Cerebellar cortex (tissue), 1 donor: ENCODE data around the gene TUBB3.
A peak's percentile ranks its signal among the peaks of the same experiment; 100 is the strongest.
"Not testable (repeated sequence)": the region's sequence is repeated elsewhere in the genome, so short reads cannot be mapped to it uniquely, and the experiment has no call there.

Experiments
- DNase-seq: peaks from one replicate; pipeline ENCODE4 v3.0.0-alpha.2; 2015; ENCODE audit warnings: low spot score

The TUBB3 gene

DNA sequence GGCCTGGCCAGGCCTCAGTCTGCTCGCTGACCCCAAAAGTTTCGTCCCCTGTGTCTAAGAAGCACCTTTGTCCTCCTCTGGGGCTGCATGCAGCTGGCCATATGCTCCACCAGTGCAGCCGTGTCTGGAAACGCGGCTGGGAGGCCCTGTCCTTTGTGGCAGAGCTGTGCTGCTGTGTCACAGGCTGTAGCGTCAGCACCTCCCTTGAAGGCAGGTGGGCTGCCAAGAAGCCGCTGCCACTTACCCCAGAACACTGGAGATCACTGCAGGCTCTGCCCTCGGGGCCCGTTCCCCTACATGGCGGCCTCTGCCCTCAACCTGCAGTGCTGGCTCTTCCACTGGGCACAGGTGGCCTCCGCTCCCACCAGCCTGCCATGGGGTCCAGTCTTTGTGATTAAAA lies 20.2 kb upstream of the TUBB3 start:
- no peak for DNase-seq

DNA sequence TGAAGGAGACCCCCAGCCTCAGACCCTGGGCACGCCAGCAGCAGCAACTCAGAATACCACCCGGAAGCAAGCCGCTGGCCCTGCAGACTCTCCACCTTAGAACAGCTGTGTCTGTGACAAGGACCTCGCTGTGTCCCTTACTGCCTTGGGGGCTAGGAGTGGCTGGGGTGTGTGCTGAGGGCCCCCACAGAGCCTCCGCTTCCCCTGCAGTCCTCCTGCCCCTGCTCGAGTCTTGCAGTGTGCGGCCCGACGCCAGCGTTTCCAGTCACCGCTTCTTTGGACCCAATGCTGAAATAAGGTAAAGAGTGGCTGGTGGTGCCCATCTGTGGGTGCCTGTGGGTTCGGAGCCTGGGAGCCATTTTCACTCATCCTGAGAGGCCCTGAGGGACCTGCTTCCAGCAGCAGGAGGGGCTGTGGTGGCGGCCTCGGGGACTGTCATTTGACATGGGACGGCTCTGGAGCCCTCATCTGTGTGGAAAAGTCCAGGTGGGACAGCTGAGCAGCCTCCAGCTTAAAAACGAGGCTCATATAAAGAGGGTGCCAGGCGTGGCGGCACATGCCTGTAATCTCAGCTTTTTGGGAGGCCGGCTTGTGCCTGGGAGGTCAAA lies 19.1 kb upstream of the TUBB3 start:
- no peak for DNase-seq

DNA sequence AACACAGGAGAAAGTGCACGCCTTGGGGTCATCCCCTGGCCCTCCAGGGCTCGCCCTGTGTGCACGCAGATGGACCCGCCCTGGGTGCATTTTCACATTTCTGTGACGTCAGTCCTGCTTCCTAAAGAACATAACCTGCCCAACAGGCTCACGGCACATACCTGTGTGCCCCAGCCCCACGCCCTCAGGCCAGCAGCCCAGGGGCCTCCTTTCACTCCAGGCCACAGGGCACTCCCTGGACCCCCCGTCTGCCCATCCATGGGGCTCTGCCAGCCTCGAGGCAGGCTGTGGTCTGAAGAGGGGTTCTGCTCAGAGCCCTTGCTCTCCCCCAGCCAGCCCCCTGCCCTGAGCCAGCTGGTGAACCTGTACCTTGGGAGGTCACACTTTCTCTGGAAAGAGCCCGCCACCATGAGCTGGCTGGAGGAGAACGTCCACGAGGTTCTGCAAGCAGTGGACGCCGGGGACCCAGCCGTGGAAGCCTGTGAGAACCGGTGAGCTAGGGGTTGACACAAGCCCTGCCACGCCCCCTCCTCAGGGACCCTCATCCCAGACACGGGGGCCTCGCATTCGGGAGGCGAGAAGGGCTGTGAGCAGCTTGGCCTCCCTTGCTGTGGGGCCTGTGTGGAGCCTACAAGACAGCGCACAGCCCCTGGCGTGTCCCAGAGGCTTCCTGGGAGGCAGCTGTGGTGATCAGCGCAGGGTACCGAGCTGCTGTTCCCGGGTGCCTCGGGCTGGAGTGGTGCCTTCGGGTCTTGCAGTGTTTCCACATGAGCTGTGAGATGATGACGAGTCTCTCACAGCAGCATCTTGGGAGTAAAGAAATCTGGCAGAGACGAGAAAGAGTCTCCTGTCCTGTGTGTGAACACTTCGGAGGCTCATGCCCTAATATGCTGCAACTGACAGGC lies 18.3 kb upstream of the TUBB3 start:
- DNase-seq = no peak

DNA sequence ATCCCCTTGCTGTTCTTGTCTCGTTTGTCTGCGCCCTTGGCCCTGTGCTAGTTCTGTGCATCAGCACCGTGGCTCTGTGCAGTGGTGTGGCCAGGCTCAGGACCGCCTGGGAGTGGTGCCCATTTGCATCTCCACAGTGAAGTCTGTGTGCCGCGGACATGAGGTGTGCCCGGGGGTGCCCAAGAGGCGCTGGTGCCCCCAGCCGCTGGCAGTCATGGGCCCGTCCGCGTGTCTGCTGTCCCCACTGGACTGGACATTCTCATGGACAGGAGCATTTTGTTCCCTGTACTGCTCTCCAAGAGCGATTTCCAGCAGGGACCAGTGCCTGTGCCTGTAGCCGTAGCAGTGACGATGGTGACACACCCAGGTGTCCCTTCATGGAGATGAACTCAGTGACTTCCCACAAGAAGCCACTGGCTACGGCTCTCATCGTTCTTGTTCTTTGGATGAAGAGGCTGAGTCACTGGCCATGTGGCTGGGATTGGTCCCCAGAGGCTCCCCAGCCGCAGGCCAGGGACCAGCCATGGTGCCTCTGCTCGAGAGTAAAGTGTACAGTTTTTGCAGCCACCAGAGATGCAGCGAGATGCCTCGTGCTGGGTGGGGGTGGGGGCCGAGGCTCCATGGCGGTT lies 17.5 kb upstream of the TUBB3 start:
- DNase-seq = no peak

DNA sequence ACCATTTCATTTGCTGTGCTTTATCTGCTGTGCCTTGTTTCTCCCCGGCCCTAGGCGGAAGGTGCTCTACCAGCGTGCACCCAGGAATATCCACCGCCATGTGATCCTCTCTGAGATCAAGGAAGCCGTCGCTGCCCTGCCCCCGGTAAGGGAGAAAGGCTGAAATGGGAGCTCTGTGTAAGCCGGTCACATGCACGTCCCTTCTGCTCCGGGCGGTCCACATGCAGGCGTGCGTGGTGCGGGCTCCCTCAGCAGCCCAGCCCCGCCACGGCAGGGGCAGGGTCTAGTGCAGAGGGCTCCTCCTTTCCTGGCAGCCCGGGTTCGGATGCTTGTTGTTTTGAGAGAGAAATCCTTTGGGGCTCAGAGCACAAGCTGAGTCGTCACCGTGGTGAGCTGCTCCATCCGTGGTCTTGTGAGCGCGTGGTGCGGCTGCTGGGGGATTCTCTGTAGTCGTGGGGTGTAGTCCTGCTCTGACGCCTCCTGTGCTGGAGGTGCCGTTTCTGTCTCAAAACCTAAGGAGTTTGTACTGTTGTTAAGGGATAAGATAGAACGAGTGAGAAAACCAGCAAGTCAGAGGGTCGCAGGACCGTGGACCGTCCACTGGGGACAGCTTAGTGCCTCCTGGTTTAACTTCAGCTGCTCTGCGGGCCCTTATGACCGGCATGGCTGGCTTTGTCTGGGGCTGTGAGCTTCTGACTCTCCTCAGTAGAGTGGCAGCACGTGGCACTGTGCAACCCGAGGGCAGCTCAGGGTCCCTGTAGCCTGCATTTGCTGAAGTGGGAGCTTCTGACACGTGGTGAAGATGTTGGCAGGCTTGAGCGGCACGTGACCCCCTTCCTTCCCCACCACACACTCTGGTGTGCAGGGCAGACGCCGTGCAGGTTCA lies 16.8 kb upstream of the TUBB3 start:
- DNase-seq = no peak

DNA sequence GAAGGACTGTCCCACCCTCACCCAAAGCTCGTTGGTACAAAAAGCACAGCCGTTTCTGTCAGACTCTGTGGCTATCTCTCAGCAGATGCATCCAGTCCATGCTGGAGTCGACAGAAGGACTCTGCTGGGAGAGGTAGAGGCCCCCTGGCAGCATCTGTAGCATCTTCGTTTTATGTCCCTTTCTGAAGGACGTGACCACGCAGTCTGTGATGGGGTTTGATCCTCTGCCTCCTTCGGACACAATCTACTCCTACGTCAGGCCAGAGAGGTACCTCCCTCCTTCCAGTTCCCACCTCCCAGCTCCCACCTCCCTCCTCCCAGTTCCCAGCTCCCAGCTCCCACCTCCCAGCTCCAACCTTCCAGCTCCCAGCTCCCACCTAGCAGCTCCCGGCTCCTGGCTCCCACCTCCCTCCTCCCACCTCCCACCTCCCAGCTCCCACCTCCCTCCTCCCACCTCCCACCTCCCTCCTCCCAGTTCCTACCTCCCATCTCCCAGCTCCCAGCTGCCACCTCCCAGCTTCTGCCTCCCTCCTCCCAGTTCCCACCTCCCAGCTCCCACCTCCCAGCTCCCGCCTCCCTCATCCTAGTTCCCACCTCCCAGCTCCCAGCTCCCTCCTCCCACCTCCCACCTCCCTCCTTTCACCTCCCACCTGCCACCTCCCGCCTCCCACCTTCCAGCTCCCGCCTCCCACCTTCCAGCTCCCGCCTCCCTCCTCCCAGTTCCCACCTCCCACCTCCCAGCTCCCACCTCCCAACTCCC lies 15.9 kb upstream of the TUBB3 start:
- no peak for DNase-seq

DNA sequence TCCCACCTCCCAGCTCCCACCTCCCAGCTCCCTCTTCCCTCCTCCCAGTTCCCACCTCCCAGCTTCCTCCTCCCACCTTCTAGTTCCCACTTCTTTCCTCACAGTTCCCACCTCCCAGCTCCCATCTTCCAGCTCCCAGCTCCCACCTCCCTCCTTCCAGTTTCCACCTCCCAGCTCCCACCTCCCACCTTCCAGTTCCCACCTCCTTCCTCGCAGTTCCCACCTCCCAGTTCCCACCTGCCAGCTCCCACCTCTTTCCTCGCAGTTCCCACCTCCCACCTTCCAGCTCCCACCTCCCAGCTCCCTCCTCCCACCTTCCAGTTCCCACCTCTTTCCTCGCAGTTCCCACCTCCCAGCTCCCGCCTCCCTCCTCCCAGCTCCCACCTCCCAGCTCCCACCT lies 14.9 kb upstream of the TUBB3 start:
- no peak for DNase-seq

DNA sequence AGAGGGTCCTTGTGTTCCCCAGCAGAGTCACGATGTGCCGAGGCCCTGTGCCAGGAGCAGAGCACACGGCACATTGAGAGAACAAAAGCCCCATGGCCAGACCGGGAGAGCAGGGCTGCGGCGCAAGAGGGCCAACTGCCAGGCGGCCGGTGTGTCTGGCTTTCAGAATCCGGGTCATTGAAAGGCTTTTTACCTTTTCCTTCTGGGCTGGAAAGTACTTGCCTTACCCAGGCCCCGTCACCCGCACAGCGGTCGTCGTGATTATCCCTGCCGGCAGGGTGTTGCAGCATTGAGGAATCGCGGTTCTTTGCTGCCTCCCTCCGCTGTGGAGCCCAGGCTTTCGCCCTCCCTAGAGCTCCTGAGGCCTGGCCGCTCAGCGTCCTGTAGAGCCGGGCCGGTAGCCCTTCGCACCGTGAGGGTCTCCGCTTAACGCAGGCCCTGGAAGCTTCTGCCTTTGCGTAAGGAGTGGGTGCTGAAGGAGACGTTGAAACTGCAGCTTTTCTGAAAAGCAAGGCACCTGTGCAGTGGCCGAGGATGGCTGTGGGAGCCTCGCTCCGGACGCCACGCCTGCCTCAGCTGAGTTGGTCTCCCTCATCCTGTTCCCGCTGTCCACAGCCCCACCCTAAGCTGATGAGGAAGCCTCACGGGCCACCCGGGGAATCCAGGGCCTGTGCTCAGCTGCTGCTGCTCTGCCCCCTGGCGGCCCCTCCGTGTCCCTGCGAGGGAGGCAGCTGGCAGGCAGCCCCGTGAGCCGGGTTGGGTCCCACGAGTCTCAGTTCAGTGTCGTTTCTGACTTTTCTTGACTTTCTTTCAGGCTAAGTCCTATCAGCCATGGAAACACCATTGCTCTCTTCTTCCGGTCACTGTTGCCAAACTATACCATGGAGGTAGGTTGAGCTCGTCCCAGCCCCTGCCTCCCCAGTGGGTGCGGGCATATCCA lies 13.1 kb upstream of the TUBB3 start:
- DNase-seq = peak; percentile 83

DNA sequence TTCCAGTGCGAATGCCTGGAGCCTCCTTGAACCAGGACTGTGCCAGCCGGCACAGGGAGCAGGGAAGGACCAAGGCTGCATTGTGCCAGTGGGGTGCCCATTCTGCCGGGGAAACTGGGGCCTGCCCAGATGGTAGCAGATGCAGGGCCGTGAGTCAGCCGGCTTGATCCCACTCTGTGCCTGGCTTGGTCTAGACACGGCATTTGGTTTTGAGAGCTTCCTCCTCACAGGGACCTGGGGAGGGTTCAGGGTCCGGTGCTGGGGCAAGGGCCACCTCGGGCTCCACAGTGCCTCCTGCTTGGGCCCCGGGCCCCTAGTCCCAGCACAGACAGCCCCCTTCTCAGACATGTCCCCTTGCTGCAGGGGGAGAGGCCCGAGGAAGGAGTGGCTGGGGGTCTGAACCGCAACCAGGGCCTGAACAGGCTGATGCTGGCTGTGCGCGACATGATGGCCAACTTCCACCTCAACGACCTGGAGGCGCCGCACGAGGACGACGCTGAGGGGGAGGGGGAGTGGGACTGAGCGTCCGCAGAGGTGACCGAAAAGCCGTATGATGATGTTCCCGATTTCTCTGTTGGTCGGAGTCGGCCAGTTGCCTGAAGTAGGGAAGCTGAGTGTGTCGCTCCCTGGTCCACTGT lies 12.3 kb upstream of the TUBB3 start:
- DNase-seq = no peak

DNA sequence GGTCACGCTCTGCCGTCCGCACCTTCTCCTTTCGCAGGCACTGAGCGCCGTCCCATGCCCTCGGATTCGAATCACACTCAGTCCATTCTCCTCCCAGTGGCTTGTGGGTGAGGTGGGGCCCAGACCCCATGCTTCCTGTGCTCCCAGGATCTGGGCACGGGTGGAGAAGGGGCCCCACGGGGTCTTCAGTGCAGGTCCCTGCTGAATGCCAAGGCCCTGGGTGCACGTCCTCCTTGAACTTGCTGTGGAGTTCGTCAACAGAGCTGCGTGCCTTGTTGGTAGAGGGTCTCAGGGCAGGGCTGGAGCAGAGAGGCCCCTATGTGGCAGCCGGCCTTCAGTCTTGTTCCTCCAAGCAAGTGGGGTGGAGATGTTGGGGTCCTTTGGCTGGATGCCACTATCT lies 11.8 kb upstream of the TUBB3 start:
- DNase-seq = no peak

DNA sequence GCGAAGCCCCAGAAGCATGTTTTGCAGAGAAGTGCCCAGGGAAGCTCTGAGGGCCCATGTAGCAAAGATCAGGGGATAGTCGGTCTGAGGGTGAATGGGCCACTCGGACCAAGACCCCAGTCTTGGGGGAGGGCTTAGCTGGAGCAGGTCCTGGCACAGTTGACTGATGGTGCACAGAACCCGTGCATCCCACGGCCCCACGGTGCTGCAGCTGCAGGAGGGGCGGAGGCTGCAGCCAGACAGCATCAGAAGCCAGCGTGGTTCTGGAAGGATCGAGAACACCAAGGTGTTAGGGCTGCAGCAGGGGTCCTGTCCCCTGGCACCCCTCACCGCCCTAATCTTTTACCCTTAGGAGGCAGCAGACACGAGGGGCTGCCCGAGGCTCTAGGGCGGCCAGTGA lies 11.0 kb upstream of the TUBB3 start:
- no peak for DNase-seq

DNA sequence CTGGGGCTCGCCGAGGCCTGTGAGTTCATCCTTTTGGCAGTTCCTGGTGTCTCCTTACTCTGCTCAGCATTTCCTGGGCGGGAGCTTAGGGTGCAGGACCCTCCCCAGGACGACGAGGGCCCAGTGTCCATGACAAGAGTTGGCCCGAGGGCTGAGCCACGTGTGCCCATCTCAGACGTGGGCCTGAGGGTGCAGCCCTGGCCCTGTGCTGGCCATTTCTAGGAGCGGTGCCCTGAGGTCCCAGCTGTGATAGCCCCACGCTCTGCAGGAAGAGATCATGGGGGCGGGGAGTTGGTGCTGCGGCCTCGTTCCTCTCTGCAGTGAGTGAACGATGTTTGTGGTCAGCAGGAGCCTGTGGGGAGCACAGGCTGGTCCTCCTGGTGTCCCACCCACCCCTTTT lies 10.5 kb upstream of the TUBB3 start:
- no peak for DNase-seq

DNA sequence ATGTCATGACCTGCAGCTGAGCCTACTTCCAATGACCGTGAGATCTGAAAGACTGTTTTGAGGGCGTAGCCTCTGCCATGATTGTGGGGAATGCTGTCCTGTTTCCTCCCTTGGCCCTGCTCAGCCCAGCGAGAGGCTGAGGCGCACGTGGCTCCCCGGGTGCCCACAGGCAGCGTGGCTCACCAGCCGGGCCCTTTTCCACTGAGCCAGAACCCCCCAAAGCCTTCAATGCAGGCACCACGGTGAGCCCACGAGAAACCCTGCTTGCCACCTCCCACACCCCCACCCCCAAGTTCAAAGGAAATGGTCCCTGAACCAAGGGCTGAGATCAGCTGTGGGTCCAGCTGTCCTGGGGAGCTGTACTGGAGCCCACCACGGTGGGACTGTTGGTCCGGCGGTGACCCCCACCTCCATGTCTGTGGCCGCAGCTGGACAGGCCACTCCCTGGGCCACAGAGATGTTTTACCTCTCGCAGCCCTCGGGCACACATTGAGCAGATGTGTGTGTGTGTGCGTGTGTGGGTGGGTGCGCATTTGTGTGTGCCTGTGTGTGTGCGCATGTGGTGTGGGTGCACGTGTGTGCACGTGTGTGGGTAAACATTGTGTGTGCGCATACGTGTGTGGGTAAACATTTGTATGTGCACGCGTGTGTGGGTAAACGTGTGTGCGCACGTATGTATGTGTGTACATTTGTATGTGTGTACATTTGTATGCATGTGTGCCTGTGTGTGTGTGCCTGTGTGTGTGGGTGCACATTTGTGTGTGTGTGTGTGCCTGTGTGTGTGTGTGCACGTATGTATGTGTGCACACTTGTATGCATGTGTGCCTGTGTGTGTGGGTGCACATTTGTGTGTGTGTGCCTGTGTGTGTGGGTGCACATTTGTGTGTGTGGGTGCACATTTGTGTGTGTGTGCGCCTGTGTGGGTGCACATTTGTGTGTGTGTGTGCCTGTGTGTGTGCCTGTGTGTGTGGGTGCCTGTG lies 9.4 kb upstream of the TUBB3 start:
- DNase-seq = no peak

DNA sequence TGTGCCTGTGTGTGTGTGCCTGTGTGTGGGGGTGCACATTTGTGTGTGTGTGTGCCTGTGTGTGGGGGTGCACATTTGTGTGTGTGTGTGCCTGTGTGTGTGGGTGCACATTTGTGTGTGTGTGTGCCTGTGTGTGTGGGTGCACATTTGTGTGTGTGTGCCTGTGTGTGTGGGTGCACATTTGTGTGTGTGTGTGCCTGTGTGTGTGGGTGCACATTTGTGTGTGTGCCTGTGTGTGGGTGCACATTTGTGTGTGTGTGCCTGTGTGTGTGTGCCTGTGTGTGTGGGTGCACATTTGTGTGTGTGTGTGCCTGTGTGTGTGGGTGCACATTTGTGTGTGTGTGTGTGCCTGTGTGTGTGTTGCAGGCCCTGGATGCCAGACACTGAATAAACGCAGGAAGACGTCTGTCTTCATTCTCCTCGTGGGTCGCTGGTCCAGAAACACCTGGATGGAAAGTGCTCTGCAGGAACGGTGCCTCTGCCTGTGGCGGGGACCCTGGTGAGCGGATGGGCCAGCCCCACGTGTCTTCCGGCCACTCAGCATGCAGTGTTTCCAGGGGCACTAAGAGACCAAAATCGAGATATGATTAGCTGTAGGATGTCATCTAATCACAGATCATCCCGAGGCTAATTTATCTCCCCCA lies 8.4 kb upstream of the TUBB3 start:
- not testable (repeated sequence) for DNase-seq

DNA sequence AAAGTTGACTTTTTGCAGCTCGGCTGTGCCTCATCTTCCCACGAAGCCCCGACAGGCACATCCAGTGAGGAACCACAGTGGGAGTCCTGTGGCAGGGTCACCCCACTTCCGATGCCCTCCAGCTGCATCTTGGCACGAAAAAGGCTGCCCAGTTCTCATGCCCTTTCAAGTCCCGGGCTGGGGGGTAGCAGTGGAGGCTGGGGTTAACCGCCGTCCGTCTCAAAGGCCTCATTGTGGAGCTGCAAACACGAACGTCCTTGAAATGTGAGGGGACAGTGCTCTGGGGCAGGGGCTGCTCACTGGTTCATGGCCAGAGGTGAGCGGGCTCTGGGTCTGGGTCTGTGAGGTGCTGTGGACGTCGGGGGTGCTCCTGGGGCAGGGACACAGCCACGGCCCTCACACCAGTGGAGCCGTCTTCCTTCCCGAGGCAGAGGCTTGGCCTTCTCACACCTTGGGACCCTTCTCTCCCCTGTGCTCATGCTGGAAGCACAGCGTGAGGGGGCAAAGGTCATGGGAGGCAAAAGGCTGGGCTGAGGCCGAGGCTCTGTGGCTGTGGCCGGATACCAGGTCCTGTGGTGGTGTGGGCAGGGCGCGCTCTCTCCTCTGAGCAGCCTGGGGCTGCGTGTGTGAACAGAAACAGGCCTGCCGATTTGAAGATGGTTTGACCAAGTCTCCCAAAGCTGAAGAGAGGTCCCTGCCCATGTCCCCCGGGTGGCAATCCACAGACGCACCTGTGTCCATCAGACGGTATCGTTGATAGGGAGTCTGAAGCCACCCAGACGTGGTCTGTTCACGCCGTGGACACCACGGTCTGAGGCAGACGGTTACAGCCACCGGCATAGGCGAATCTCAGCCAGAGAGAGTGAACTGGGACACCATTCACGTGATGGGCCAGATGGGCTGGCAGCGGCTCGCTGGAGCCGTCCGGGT lies 7.6 kb upstream of the TUBB3 start:
- DNase-seq = peak; percentile 79

DNA sequence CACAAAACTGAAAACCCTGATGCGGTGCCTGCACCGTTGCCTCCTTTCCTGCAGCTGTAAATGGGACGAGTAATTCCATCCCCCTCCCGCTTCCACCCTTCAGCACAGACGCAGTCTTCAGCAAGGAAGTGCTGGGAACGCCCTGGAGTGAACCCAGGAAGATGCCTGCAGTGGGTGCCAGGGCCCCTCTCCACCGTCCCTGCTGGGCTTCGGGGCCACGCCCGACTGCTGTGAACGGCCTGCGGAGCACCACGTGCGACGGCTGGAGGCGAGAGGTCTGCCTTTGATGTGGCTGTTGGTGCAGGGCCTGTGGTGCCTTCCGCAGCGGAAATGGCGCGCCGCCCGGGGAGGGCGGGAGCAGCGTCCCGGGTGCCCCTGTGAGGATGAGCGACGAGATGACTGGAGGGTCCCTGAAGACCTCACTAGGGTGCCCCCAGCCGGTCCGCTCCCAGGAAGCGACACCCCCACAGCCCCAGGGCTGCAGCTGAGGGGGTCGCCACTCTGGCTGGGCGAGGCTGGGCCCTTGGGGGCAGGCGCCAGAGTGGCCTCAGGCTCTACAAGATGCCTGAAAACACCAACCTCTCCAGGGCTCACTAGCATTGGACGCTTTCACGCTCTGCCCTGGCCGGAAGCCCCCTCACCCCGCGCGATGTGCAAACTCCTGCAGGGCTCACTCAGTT lies 5.2 kb upstream of the TUBB3 start:
- DNase-seq = peak; percentile 53
